ENCODE measurements around the gene SEC16B.

SEC16B gene

DNA sequence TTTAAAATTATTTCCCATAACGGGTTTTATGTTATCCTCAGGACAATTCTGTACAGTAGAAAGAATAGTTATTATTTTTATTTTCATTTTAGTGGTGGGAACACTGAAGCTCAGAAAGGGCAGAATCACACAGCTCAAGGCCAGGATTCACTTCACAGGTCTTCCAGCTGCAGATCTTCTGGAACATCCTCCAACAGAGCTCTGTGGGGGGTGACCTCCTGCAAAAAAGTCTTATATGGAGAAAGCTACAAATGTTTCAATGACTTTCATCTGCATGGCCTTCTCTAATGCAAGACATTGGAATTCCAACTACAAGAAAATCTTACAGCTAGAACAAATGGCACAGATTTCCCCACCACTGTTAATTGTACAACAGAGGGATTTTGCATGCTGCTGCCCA is 64.2 kb downstream of the SEC16B start:
- no peak for DNase-seq (ENCODE audit: low read depth)

DNA sequence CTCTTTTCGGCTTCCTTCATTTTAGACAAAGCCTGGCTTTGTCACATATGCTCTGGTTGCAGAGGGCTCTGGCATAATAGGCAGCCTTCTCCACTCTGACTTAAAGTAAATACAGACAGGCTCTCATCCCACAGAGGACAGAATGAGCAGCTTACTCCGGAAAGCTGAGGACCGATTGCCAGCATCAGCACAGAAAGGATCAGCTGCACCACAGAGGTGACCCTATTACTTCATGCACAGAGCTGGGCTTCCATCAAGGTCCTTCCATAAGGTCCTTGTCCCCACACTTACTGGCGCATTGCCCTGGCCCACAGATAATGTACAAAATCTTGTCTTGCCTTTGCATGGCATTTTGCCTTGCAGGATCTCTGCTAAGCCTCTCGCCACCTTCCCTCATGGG is 67.6 kb downstream of the SEC16B start:
- DNase-seq (ENCODE audit: low read depth): no peak

DNA sequence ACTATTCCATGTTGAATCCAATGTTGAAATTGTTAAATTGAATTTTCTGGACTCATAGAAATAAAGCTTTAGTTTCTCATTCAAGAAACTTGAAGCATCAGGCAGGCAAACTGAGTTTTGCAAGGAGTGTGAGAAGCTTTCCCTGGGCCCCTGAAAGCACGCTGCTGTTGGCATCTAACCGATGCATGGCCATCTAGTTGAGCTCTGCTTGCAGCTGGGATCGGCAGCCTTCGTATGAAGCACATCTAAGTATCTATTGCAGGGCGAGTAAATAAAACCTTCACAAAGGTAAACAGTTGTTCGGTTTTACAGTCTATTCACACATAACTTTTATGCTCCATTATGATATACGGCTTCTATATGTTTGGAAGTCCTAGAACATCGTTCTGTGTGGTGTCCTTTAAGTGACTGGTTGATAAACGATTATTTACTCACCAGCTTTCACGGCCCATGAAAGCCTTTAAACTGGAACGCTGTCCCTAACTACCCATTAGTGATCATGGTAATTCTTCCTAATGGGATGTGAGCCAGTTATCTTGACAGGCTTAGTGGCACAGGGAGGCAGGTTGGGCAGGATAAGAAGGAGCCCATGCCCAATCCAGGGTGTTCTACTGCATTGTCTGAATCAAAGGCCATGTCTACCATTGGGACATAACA is 71.7 kb downstream of the SEC16B start:
- DNase-seq (ENCODE audit: low read depth): no peak

DNA sequence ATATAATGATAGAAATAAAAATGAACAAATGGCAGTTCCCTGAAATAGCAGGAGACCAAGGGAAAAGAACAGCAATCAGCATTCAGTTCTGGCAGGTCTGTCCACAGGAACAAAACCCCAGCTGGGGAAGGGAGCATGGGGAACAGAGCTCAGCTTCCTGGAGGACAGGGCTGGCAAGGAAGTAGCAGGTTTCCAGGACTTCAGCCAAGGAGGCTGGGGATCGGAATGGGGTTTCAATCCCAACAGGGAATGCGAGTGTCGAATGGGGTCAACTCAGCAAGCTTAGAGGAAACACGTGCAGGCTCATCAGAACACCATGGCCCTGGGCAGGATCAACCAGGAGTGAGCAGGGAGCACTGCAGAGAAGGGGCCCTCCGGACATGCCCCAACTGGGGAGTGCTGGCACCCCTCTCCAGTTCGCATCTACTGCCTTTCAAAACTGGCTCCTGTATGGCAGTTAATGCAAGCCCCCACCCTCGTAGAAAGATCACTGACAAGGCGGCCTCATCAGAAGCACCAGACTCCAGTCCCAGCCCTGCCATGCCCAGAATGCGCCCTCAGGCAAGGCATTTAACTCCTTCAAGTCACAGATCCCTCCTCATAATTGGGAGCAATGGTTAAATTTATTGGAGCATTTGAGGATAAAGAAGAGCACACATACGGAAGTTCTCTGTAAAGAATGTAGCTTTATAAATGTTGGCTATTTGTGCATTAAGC is 72.4 kb downstream of the SEC16B start:
- DNase-seq (ENCODE audit: low read depth): no peak

Data from T follicular helper cell (primary cell).